Upper lobe of right lung (tissue), 1 donor: Measurements from ENCODE around the gene CCDC171. TPM values are rescaled to one million over a fixed set of nuclear protein-coding genes. Genes with fewer than 3 reads are reported as not detected.

Experiments
- ATAC-seq: fragments of 200-7000 bp; cut with Tn5 transposase; one replicate; pipeline ENCODE4 v1.9.1; 2020; ENCODE audit warnings: mild to moderate bottlenecking, moderate library complexity
- DNase-seq: peaks from one replicate; pipeline ENCODE4 v3.0.0-alpha.2; 2020
- H3K27ac ChIP-seq: fragments of 200-600 bp; one replicate; pipeline ENCODE4 v1.8.0; 2022
- H3K27me3 ChIP-seq: fragments of 200-600 bp; one replicate; pipeline ENCODE4 v1.8.0; 2022; ENCODE audit warnings: mild to moderate bottlenecking
- H3K36me3 ChIP-seq: fragments of 200-600 bp; one replicate; pipeline ENCODE4 v1.8.0; 2022
- H3K4me1 ChIP-seq: fragments of 200-600 bp; one replicate; pipeline ENCODE4 v1.8.0; 2022
- H3K4me3 ChIP-seq: fragments of 200-600 bp; one replicate; pipeline ENCODE4 v1.8.0; 2022; ENCODE audit warnings: mild to moderate bottlenecking
- H3K9me3 ChIP-seq: fragments of 200-600 bp; one replicate; pipeline ENCODE4 v1.8.0; 2022
- CTCF ChIP-seq: fragments of 200-600 bp; IDR thresholded peaks from one replicate; pipeline ENCODE4 v1.8.0; 2022; ENCODE audit warnings: antibody characterized with exemption
- intact Hi-C: fragments of 100-400 bp; cut with DNase I; formaldehyde crosslinking; loops from one replicate; pipeline ENCODE4 v1.11.0; 2022
- total RNA-seq: library from RNA; stranded (reverse); fragmentation: NEBNext Ultra II Directional; extraction: Animal tissue kit (Norgen Biotek cat#: 25700); gene quantifications from one replicate; pipeline ENCODE4 v1.2.1, GENCODE V29; 2021
- donor health status: DM: no; HTN: yes; CAD: no; lungs with severe emphysema.

Gene CCDC171
- total RNA-seq, 1 donor from 2014 or later = 3.0 TPM

- peak; percentile 30 for ATAC-seq
- Histone ChIP-seq H3K27me3 (no peaks in the 10 kb centered on the region), H3K27ac (no peak overlapping the region), H3K4me1 (no peaks in the 10 kb centered on the region), H3K4me3 (no peak overlapping the region), H3K36me3 (no peaks in the 10 kb centered on the region), H3K9me3 (no peaks in the 10 kb centered on the region)
- DNase-seq = no peak
- intact Hi-C loops = no loop called here
- TF ChIP-seq CTCF = peak; percentile 78
These were observed 54.0 kb downstream of the CCDC171 start for GRCh38 chr9:15606643-15607472.

GRCh38 chr9:15612962-15613361 is 60.1 kb downstream of the CCDC171 start:
- TF ChIP-seq CTCF = no peak
- Histone ChIP-seq H3K36me3 (no peaks in the 10 kb centered on the region), H3K27ac (no peak overlapping the region), H3K9me3 (no peaks in the 10 kb centered on the region), H3K4me1 (no peaks in the 10 kb centered on the region), H3K4me3 (no peak overlapping the region), H3K27me3 (no peaks in the 10 kb centered on the region)
- intact Hi-C loops = no loop called here
- ATAC-seq (no peak), DNase-seq (no peak)

DNA sequence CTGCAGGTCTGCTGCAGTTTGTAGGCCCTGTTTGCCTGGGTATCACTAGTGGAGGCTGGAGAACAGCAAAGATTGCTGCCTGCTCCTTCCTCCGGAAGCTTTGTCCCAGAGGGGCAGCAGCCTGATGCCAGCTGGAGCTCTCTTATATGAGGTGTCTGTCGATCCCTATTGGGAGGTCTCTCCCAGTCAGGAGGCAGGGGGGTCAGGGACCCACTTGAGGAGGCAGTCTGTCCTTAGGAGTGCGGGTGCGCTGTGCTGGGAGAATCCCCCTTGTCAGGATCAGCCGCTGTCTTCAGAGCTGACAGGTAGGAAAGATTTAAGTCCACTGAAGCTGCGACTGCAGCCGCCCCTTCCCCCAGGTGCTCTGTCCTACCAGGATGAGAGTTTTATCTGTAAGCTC is 64.9 kb downstream of the CCDC171 start:
- DNase-seq (no peak), ATAC-seq (no peak)
- Histone ChIP-seq H3K27me3 (no peaks in the 10 kb centered on the region), H3K4me1 (no peaks in the 10 kb centered on the region), H3K27ac (no peak overlapping the region), H3K4me3 (no peak overlapping the region), H3K9me3 (no peaks in the 10 kb centered on the region), H3K36me3 (no peaks in the 10 kb centered on the region)
- intact Hi-C loops = no loop called here
- TF ChIP-seq CTCF = no peak

DNA sequence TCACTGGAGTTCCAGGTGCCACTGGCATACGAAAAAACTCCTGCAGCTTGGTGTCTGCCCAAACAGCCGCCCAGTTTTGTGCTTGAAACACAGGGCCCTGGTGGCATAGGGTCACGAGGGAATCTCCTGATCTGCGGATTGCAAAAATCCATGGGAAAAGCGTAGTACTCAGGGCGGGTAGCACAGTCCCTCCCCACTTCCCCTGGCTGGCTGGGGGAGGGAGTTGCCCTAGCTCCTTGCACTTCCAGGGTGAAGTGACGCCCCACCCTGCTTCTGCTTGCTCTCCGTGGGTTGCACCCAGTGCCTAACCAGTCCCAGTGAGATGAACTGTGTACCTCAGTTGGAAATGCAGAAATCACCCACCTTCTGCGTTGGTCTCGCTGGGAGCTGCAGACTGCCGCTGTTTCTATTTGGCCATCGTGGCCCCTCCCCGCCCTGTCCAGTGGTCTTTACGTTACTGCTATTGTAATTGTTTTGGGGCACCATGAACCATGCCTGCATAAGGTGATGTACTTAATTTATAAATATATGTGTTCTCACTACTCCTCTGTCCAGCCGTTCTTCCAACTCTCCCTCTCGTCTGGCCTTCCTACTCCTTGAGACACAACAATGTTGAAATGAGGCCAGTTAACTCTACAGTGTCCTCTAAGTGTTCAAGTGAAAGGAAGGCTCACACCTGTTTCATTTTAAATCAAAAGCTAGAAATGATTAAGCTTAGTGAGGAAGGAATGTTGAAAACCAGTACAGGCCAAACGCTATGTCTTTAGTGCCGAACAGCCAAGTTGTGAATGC is 65.9 kb downstream of the CCDC171 start:
- Histone ChIP-seq H3K4me1 (no peaks in the 10 kb centered on the region), H3K4me3 (peak overlapping the region; percentile 4), H3K36me3 (no peaks in the 10 kb centered on the region), H3K9me3 (no peaks in the 10 kb centered on the region), H3K27ac (no peak overlapping the region), H3K27me3 (no peaks in the 10 kb centered on the region)
- peak; percentile 81 for ATAC-seq
- DNase-seq = peak; percentile 67
- TF ChIP-seq CTCF = no peak
- intact Hi-C loops = no loop called here

GRCh38 chr9:15622318-15622971 is 69.6 kb downstream of the CCDC171 start:
- Histone ChIP-seq H3K9me3 (no peaks in the 10 kb centered on the region), H3K27ac (no peak overlapping the region), H3K36me3 (no peaks in the 10 kb centered on the region), H3K27me3 (no peaks in the 10 kb centered on the region), H3K4me3 (no peak overlapping the region), H3K4me1 (no peaks in the 10 kb centered on the region)
- ATAC-seq (no peak), DNase-seq (no peak)
- peak; percentile 33 for TF ChIP-seq CTCF
- intact Hi-C loops = no loop called here
